Keratinocyte (primary cell): ENCODE results near the gene C8G. TPM values are rescaled to one million over a fixed set of nuclear protein-coding genes. Genes with fewer than 3 reads are reported as not detected.

ENCODE experiments used
- DNase-seq: peaks from one replicate; pipeline ENCODE4 v3.0.0-alpha.2; 2011; ENCODE audit warnings: low read depth, missing footprints, low spot score
- FAIRE-seq: peaks from 2 replicates; lab custom pipeline; 2011; peaks lifted over from hg19 to GRCh38; lab: Jason Lieb, UNC
- H2AFZ ChIP-seq: 2 replicates; pipeline ENCODE4 v1.6.0; 2012; ENCODE audit warnings: low read length, control low read depth, inconsistent platforms; ENCODE audit not compliant: control insufficient read depth
- H3K27ac ChIP-seq: 2 replicates; pipeline ENCODE4 v1.5.1; 2011; ENCODE audit warnings: low read length; ENCODE audit not compliant: control insufficient read depth, insufficient read depth
- H3K27me3 ChIP-seq: 3 replicates; pipeline ENCODE4 v1.6.0; 2011; ENCODE audit warnings: low read length; ENCODE audit not compliant: control insufficient read depth, insufficient read depth; ENCODE audit errors: extremely low read depth
- H3K36me3 ChIP-seq, 2 experiments: 2 replicates in 1 of 2; 3 replicates in 1 of 2; pipeline ENCODE4 v1.5.1; 2011; ENCODE audit warnings: low read length in 2 of 2, mild to moderate bottlenecking in 1 of 2; ENCODE audit not compliant: control insufficient read depth in 2 of 2, insufficient read depth in 2 of 2; ENCODE audit errors: extremely low read depth in 1 of 2
- H3K4me1 ChIP-seq: 3 replicates; pipeline ENCODE4 v1.5.1; 2011; ENCODE audit warnings: low read length; ENCODE audit not compliant: control insufficient read depth, insufficient read depth; ENCODE audit errors: extremely low read depth
- H3K4me2 ChIP-seq: 3 replicates; pipeline ENCODE4 v1.6.0; 2011; ENCODE audit warnings: low read depth, low read length; ENCODE audit not compliant: control insufficient read depth, insufficient read depth; ENCODE audit errors: extremely low read depth
- H3K4me3 ChIP-seq, 3 experiments: fragments of 200-600 bp in 1 of 3; sonication (generic) in 1 of 3; 2 replicates in 2 of 3; 3 replicates in 1 of 3; pipeline ENCODE4 v1.5.1; 2011 to 2016; ENCODE audit warnings: low read length in 3 of 3, mild to moderate bottlenecking in 3 of 3, control low read depth in 2 of 3, inconsistent platforms in 1 of 3, low read depth in 1 of 3, mixed read lengths in 1 of 3, mixed run types in 1 of 3, moderate library complexity in 1 of 3; ENCODE audit not compliant: control insufficient read depth in 2 of 3, insufficient read depth in 2 of 3; ENCODE audit errors: extremely low read depth in 1 of 3
- H3K79me2 ChIP-seq: 2 replicates; pipeline ENCODE4 v1.6.0; 2012; ENCODE audit warnings: low read length; ENCODE audit not compliant: control insufficient read depth, insufficient read depth
- H3K9ac ChIP-seq: 3 replicates; pipeline ENCODE4 v1.6.0; 2011; ENCODE audit warnings: low read length; ENCODE audit not compliant: control insufficient read depth, insufficient read depth; ENCODE audit errors: extremely low read depth
- H3K9me1 ChIP-seq: 3 replicates; pipeline ENCODE4 v1.6.0; 2011; ENCODE audit warnings: low read length; ENCODE audit not compliant: control insufficient read depth, insufficient read depth; ENCODE audit errors: extremely low read depth
- H3K9me3 ChIP-seq: 2 replicates; pipeline ENCODE4 v1.5.1; 2012; ENCODE audit warnings: low read depth, low read length; ENCODE audit not compliant: control insufficient read depth
- H4K20me1 ChIP-seq: 3 replicates; pipeline ENCODE4 v1.6.0; 2011; ENCODE audit warnings: low read length; ENCODE audit not compliant: control insufficient read depth, insufficient read depth; ENCODE audit errors: extremely low read depth
- EZH2 ChIP-seq: IDR thresholded peaks from one replicate; pipeline ENCODE4 v1.6.1; 2012; ENCODE audit warnings: inconsistent platforms, mild to moderate bottlenecking, low read length, moderate library complexity
- dilution Hi-C: fragments of 300-500 bp; cut with MboI; formaldehyde crosslinking; loops from one replicate; pipeline ENCODE4 v1.7.0; 2020; ENCODE audit warnings: low sequenced_read_pairs; ENCODE audit not compliant: extremely low pct_ligation_motif_present
- polyA plus RNA-seq, 5 experiments: library from polyadenylated mRNA; depleted of rRNA in 3 of 5; stranded (reverse) in 3 of 5; stranded (forward) in 1 of 5; unstranded in 1 of 5; fragments of >200 nt; gene quantifications; 1 replicate in 1 of 5; 2 replicates in 3 of 5; 3 replicates in 1 of 5; pipeline versions ENCODE4 v1.2.1 to v1.2.3, GENCODE V29; 2011 to 2012; ENCODE audit warnings: missing spikeins in 2 of 5, low read depth in 1 of 5, low replicate concordance in 1 of 5
- TF ChIP-seq, protein P1 (sequence below), 3 experiments: IDR thresholded peaks in 1 of 3; conservative IDR thresholded peaks in 1 of 3; optimal IDR thresholded peaks in 1 of 3; 2 replicates in 2 of 3; 3 replicates in 1 of 3; pipeline versions ENCODE3 to v1.5.1; 2011; ENCODE audit warnings: low read length in 3 of 3, mild to moderate bottlenecking in 3 of 3, moderate library complexity in 2 of 3, control low read depth in 1 of 3, inconsistent platforms in 1 of 3; ENCODE audit not compliant: insufficient read depth in 2 of 3; ENCODE audit errors: extremely low read depth in 1 of 3

C8G gene
- polyA plus RNA-seq, 1 donor (not counting 4 experiments of a cell fraction or from before 2014, with no cell fraction given) = 0.24 TPM

DNA sequence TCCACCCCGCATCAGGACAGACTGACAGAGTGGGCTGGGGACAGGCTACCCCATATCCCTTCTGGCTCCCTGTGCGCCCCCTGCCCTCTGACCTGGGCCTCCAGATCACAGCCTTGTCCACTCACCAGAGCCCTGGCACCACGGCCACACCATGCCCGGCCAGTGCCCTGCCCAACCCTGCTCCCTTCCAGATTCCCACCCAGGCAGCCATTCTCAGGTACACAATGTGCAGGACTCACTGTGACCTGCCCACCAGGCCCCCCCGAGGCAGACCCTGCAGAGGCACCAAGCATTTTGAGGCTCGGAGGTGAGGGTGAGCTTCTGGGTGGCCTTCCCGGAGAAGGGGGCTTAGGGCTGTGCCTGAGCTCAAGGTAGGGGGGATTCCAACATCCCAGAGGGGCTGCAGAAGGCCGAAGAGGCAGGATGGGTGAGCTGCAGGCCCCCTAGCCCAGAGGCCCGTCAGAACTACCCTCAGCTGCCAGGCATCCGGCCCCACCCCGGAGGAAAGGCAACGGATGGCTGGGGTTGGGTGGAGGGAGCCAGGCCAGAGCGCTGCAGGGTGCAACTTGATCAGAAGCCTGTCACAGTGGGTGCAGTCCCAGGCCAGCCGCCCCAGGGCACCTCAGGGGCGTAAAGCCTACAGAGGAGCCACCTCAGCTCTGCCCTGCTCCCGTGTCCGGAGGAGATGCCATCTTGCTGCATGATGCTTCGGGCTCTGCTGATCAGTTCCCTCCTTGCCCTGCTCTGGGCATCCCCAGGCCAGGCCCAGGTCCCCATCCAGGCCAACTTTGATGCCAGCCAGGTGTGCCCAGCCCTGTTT, 37.4 kb downstream of the C8G start, which contains the start of gene LCNL1:
TSS of gene LCNL1 (plus strand) at position 762 of the 820 bp plus-strand sequence. CDS start 594 bp downstream, outside the sequence.
- Histone ChIP-seq H3K9me1 (no peaks in the 10 kb centered on the region), H3K9me3 (no peaks in the 10 kb centered on the region), H3K27ac (no peak within 1 kb of the TSS), H3K4me2 (no peak within 1 kb of the TSS), H3K79me2 (no peaks in the 10 kb centered on the region), H3K4me3 (no peak within 1 kb of the TSS), H3K36me3 (no peaks in the 10 kb centered on the region), H2AFZ (no peak within 1 kb of the TSS), H3K4me1 (no peaks in the 10 kb centered on the region), H3K9ac (no peak within 1 kb of the TSS), H4K20me1 (no peaks in the 10 kb centered on the region), H3K27me3 (peaks cover 27% of the 10 kb centered on the region)
- dilution Hi-C loops = no loop called here
- DNase-seq = no peak
- no peak for FAIRE-seq
- no peak for TF ChIP-seq EZH2
- TF ChIP-seq, protein P1, sequence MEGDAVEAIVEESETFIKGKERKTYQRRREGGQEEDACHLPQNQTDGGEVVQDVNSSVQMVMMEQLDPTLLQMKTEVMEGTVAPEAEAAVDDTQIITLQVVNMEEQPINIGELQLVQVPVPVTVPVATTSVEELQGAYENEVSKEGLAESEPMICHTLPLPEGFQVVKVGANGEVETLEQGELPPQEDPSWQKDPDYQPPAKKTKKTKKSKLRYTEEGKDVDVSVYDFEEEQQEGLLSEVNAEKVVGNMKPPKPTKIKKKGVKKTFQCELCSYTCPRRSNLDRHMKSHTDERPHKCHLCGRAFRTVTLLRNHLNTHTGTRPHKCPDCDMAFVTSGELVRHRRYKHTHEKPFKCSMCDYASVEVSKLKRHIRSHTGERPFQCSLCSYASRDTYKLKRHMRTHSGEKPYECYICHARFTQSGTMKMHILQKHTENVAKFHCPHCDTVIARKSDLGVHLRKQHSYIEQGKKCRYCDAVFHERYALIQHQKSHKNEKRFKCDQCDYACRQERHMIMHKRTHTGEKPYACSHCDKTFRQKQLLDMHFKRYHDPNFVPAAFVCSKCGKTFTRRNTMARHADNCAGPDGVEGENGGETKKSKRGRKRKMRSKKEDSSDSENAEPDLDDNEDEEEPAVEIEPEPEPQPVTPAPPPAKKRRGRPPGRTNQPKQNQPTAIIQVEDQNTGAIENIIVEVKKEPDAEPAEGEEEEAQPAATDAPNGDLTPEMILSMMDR (optimal IDR thresholded peaks at IDR 0.05 in 1 of 3, IDR thresholded peaks at IDR 0.05 in 1 of 3, conservative IDR thresholded peaks at IDR 0.05 in 1 of 3; ENCODE audit: extremely low read depth in 1 of 3, insufficient read depth in 2 of 3, low read length in 3 of 3) = no peak

GRCh38 chr9:136983167-136983566, 38.1 kb downstream of the C8G start:
- no peak overlapping the region for H3K9ac ChIP-seq
- H4K20me1 ChIP-seq = no peaks in the 10 kb centered on the region
- DNase-seq (no peak), FAIRE-seq (no peak)
- no peak overlapping the region for H3K4me3 ChIP-seq
- no peaks in the 10 kb centered on the region for H3K79me2 ChIP-seq
- H3K36me3 ChIP-seq = no peaks in the 10 kb centered on the region
- peaks cover 27% of the 10 kb centered on the region for H3K27me3 ChIP-seq
- TF ChIP-seq EZH2 = no peak
- TF ChIP-seq, protein P1 (optimal IDR thresholded peaks at IDR 0.05 in 1 of 3, IDR thresholded peaks at IDR 0.05 in 1 of 3, conservative IDR thresholded peaks at IDR 0.05 in 1 of 3; ENCODE audit: extremely low read depth in 1 of 3, insufficient read depth in 2 of 3, low read length in 3 of 3) = no peak
- no peak overlapping the region for H2AFZ ChIP-seq
- H3K4me1 ChIP-seq = no peaks in the 10 kb centered on the region
- dilution Hi-C loops = no loop called here
- no peak overlapping the region for H3K27ac ChIP-seq
- H3K4me2 ChIP-seq = no peak overlapping the region
- no peaks in the 10 kb centered on the region for H3K9me1 ChIP-seq
- H3K9me3 ChIP-seq = no peaks in the 10 kb centered on the region
